Measurements from ENCODE around the gene TRIO.

TRIO gene

DNA sequence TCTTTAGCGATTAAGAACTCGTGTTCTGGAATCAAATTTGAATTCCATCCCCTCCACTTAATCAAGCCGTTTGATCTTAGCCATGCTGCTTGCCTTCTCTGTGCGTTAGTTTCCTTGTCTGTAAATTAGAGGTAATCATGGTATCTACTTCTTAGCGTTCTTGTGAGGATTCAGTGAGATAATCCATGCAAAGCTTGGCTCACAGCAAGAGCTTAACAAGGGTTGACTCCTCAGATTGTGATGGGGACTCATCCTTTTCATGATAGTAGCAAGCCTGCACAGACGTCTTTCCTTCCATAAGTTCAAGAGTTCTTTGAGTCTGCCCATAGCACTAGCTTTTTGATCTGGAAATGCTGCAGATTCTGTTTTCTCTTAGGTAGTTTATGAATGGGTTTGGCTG is 72.8 kb downstream of the TRIO start:
- no peak overlapping the region for H3K27ac ChIP-seq (ENCODE audit: low read depth, low read length)
- no peaks in the 10 kb centered on the region for H3K27me3 ChIP-seq (ENCODE audit: control insufficient read depth, insufficient read depth, low read length)
- no peak overlapping the region for H3K9ac ChIP-seq (ENCODE audit: low read length)

DNA sequence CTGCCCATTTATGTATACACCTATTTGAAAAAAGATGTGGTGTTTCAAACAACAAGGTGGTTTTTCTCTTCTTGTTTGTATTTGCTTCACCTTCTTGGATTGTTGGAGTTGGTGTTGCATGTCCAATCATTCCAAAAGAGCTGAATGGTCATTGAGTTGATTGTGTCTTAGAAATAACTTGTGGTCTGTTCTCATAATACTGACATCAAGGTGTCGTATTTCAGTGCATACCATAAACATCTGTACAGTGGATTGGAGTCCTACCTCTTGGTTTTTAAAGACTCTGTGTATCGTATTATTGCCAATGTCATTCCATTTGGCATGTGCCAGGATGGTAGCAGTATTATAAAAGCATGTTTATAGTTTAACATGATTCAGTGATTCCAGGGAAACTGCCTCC is 73.2 kb downstream of the TRIO start:
- no peaks in the 10 kb centered on the region for H3K36me3 ChIP-seq (ENCODE audit: control insufficient read depth, insufficient read depth, low read length)

More for the DNA sequence above, 72.8 kb downstream of the TRIO start:
- Histone ChIP-seq H3K36me3 (ENCODE audit: control insufficient read depth, insufficient read depth, low read length) (no peaks in the 10 kb centered on the region), H3K4me3 (ENCODE audit: low read length) (no peak overlapping the region), H3K4me1 (ENCODE audit: control insufficient read depth, insufficient read depth, low read length) (peaks cover 60% of the 10 kb centered on the region)

DNA sequence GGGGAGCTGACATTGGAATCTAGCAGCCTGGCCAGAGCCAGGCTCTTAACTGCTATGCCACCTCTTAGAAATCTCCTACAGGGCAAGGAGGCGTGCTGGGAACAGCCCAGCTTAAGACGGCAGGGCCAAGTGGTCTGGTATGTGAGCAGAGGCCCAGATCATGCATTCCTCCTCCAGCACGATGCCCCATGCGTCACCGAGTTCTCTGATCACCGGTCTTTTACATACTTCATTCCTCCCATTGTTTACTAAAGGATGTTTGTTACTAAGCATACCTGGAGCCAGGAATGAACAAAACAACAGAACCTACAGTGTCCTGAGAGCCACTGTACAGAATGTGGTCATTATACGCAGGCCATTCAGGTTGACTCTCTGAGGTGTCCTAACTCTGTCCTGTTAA is 73.8 kb downstream of the TRIO start:
- H3K4me1 ChIP-seq (ENCODE audit: control insufficient read depth, insufficient read depth, low read length) = peaks cover 61% of the 10 kb centered on the region
- H3K27me3 ChIP-seq (ENCODE audit: control insufficient read depth, insufficient read depth, low read length) = no peaks in the 10 kb centered on the region
- no peaks in the 10 kb centered on the region for H3K36me3 ChIP-seq (ENCODE audit: control insufficient read depth, insufficient read depth, low read length)
- no peak overlapping the region for H3K4me3 ChIP-seq (ENCODE audit: low read length)
- no peak overlapping the region for H3K9ac ChIP-seq (ENCODE audit: low read length)
- peak overlapping the region; percentile 70 for H3K27ac ChIP-seq (ENCODE audit: low read depth, low read length)

More for the DNA sequence above, 73.2 kb downstream of the TRIO start:
- Histone ChIP-seq H3K27me3 (ENCODE audit: control insufficient read depth, insufficient read depth, low read length) (no peaks in the 10 kb centered on the region), H3K4me3 (ENCODE audit: low read length) (no peak overlapping the region), H3K27ac (ENCODE audit: low read depth, low read length) (peak overlapping the region; percentile 70), H3K4me1 (ENCODE audit: control insufficient read depth, insufficient read depth, low read length) (peaks cover 62% of the 10 kb centered on the region), H3K9ac (ENCODE audit: low read length) (no peak overlapping the region)

DNA sequence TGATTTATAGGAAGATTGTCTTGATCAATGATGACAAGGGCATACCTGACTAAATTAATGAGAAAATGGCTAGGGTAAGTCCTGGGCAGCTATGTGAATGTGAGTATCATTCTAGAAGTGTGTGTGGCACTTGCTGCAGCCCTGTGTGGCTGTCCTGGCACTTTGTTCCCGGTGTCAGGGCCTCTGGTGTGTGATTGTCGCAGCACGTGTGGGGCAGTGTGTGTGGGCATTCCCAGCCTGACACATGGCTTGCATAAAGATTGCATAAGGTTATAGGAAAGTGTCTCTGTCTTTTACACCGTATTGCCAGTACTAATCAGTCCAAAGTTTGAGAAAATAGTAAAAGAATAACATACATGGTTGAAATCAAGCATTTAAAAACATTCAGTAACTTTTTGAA is 74.4 kb downstream of the TRIO start:
- H3K9ac ChIP-seq (ENCODE audit: low read length) = no peak overlapping the region
- H3K27ac ChIP-seq (ENCODE audit: low read depth, low read length) = peak overlapping the region; percentile 70
- no peak overlapping the region for H3K4me3 ChIP-seq (ENCODE audit: low read length)
- H3K4me1 ChIP-seq (ENCODE audit: control insufficient read depth, insufficient read depth, low read length) = peaks cover 55% of the 10 kb centered on the region
- H3K36me3 ChIP-seq (ENCODE audit: control insufficient read depth, insufficient read depth, low read length) = no peaks in the 10 kb centered on the region
- no peaks in the 10 kb centered on the region for H3K27me3 ChIP-seq (ENCODE audit: control insufficient read depth, insufficient read depth, low read length)

DNA sequence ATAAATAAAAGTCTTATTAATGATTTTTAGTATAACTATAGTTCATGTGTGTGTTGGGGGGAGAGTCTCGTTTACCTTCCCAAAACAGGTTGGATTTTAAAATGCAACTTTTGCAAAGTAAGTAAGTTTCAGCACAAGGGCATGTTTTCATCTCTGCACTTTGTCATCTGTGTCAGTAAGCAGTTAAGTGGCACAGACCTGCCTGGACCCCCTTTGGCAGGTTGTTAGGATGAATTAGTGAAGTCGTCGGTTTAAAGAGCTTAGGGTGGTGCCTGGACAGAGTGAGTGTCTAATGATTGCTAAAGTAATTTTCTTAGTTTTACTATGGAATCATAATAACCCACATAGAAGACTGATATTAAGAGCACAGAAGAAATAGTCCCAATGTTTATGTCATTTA is 74.9 kb downstream of the TRIO start:
- Histone ChIP-seq H3K36me3 (ENCODE audit: control insufficient read depth, insufficient read depth, low read length) (no peaks in the 10 kb centered on the region), H3K4me1 (ENCODE audit: control insufficient read depth, insufficient read depth, low read length) (peaks cover 51% of the 10 kb centered on the region), H3K27me3 (ENCODE audit: control insufficient read depth, insufficient read depth, low read length) (no peaks in the 10 kb centered on the region), H3K4me3 (ENCODE audit: low read length) (no peak overlapping the region), H3K27ac (ENCODE audit: low read depth, low read length) (peak overlapping the region; percentile 46), H3K9ac (ENCODE audit: low read length) (no peak overlapping the region)

DNA sequence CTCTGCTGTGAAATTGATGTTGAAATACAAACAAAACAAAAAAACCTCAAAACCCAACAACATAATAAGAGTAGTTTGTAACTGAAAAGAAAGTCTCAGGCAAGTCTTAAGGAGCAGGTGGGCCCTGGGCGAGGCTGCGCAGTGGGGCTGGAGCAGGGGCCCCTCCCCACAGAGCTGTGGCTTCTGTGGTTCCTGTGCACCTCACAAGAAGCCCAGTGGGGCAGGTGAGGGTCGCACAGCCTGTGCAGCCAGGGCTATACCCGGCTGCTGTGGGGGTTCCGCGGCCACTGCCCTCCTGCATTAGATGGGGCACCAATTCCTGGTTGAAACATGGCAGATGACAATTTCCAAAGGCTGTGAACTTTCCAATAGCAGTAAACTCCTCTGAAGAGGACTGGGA is 75.3 kb downstream of the TRIO start:
- H3K4me1 ChIP-seq (ENCODE audit: control insufficient read depth, insufficient read depth, low read length) = peaks cover 52% of the 10 kb centered on the region
- H3K9ac ChIP-seq (ENCODE audit: low read length) = no peak overlapping the region
- peak overlapping the region; percentile 46 for H3K27ac ChIP-seq (ENCODE audit: low read depth, low read length)

DNA sequence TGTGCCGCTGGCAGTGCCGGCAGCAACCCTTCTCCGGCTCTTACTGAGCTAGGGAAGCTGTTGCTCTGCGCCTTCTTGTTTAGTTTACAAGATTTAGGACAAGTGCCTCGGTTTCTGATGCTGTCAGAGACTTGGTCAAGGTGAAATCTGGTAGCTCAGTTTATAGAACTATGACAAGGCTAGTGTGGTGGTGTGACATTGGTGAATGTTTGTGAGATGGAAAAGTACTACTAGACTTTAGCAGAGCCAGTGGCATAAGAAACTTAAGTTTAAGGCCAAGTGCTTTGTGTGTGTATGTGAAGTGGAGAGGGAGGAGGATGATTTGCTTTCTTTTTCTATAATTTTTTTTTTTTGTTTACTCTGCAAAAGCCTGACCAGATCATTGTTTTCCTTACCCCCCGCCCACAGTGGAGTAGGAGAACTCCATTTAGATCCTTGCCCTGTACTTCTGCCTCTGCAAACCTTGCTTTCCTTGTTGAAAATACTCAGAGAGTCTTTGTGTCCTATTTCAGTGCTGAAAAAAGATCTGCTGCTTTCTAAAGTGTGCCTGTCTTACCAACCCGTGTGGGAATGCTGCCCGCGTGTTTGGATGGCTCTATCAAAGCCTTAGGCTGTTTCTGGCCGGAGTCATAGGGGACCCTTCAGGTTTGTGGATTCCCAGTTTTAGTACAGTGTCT is 75.9 kb downstream of the TRIO start:
- peak overlapping the region; percentile 34 for H3K4me3 ChIP-seq (ENCODE audit: low read length)
- H3K9ac ChIP-seq (ENCODE audit: low read length) = no peak overlapping the region
- no peaks in the 10 kb centered on the region for H3K36me3 ChIP-seq (ENCODE audit: control insufficient read depth, insufficient read depth, low read length)
- no peaks in the 10 kb centered on the region for H3K27me3 ChIP-seq (ENCODE audit: control insufficient read depth, insufficient read depth, low read length)
- peak overlapping the region; percentile 46 for H3K27ac ChIP-seq (ENCODE audit: low read depth, low read length)
- peaks cover 50% of the 10 kb centered on the region for H3K4me1 ChIP-seq (ENCODE audit: control insufficient read depth, insufficient read depth, low read length)

More for the DNA sequence above, 75.3 kb downstream of the TRIO start:
- H3K27me3 ChIP-seq (ENCODE audit: control insufficient read depth, insufficient read depth, low read length) = no peaks in the 10 kb centered on the region
- H3K36me3 ChIP-seq (ENCODE audit: control insufficient read depth, insufficient read depth, low read length) = no peaks in the 10 kb centered on the region
- peak overlapping the region; percentile 10 for H3K4me3 ChIP-seq (ENCODE audit: low read length)

DNA sequence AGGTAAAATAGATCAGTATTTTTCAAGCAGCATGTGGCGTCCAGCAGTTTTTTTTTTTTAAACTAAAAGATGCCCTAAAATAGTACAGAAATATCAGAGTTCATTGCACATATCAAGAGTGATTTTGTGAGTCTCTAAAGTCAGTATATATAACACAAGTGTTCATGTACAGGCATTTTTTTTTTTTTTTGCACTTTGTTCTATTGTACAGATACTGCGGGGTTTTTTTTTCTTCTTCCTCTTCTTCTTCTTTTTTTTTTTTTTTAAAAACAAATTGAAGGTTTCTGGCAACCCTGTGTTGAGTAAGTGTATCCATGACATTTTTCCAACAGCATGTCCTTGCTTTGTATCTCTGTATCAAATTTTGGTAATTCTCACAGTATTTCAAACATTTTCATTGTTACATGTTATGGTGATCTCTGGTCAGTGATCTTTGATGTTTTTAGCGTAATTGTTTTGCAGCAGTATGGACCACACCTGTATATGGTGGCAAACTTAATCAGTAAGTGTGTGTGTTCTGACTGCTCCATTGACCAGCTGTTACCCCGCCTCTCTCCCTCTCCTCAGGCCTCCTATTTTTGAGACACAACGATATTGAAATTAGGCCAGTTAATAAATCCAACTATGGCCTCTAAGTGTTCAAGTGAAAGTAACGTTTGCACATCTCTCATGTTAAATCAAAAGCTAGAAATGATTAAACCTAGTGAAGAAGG is 76.8 kb downstream of the TRIO start:
- Histone ChIP-seq H3K4me1 (ENCODE audit: control insufficient read depth, insufficient read depth, low read length) (peaks cover 48% of the 10 kb centered on the region), H3K4me3 (ENCODE audit: low read length) (peak overlapping the region; percentile 34), H3K9ac (ENCODE audit: low read length) (no peak overlapping the region), H3K27ac (ENCODE audit: low read depth, low read length) (peak overlapping the region; percentile 62), H3K27me3 (ENCODE audit: control insufficient read depth, insufficient read depth, low read length) (no peaks in the 10 kb centered on the region), H3K36me3 (ENCODE audit: control insufficient read depth, insufficient read depth, low read length) (no peaks in the 10 kb centered on the region)

DNA sequence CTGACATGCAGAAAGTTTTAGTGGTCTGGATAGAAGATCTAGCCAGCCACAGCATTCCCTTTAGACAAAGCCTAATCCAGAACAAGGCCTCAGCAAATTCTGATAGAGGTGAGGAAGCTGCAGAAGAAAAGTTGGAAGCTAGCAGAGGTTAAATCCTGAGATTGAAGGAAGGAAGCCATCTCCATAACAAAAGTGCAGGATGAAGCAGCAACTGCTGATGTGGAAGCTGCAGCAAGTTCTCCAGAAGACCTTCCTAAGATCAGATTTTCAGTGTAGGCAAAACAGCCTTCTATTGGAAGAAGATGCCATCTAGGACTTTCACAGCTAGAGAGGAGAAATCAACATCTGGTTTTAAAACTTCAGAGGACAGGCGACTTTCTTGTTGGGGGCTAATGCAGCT is 77.5 kb downstream of the TRIO start:
- Histone ChIP-seq H3K9ac (ENCODE audit: low read length) (no peak overlapping the region), H3K36me3 (ENCODE audit: control insufficient read depth, insufficient read depth, low read length) (no peaks in the 10 kb centered on the region), H3K27me3 (ENCODE audit: control insufficient read depth, insufficient read depth, low read length) (no peaks in the 10 kb centered on the region), H3K4me3 (ENCODE audit: low read length) (no peak overlapping the region), H3K4me1 (ENCODE audit: control insufficient read depth, insufficient read depth, low read length) (peaks cover 48% of the 10 kb centered on the region), H3K27ac (ENCODE audit: low read depth, low read length) (no peak overlapping the region)

DNA sequence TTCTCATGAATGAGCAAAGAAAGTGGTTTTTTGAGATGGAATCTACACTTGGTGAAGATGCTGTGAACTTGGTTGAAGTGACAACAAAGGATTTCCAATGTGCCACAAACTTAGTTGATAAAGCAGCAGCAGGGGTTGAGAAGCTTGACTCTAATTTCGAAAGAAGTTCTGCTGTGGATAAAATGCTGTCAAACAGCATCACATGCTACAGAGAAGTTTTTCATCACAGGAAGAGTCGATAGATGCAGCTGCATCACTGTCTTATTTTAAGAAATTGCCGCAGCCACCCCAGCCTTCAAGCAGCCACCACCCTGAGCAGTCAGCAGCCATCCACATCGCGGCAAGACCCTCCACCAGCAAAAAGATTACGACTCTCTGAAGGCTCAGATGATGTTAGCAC is 78.6 kb downstream of the TRIO start:
- Histone ChIP-seq H3K4me1 (ENCODE audit: control insufficient read depth, insufficient read depth, low read length) (peaks cover 39% of the 10 kb centered on the region), H3K4me3 (ENCODE audit: low read length) (no peak overlapping the region), H3K27me3 (ENCODE audit: control insufficient read depth, insufficient read depth, low read length) (no peaks in the 10 kb centered on the region), H3K36me3 (ENCODE audit: control insufficient read depth, insufficient read depth, low read length) (no peaks in the 10 kb centered on the region), H3K9ac (ENCODE audit: low read length) (no peak overlapping the region), H3K27ac (ENCODE audit: low read depth, low read length) (no peak overlapping the region)

DNA sequence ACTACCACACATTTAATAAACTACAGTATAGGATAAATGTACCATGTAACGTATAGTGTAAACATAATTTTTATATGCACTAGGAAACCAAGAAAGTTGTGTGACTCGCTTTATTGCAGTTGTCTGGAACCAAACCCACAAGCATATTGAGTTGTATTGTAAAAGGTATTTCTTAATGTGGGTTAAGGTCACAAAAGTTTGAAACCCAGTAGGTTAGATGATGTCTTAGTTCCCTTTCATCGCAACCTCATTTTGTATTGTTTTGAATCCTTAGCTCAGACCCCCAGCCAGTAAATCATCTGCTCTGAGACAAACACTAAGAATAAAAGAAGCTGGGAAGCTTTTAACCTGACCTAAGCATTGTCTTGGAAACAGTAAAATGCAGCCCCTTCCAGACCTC is 79.1 kb downstream of the TRIO start:
- Histone ChIP-seq H3K27me3 (ENCODE audit: control insufficient read depth, insufficient read depth, low read length) (no peaks in the 10 kb centered on the region), H3K36me3 (ENCODE audit: control insufficient read depth, insufficient read depth, low read length) (no peaks in the 10 kb centered on the region), H3K4me3 (ENCODE audit: low read length) (no peak overlapping the region), H3K27ac (ENCODE audit: low read depth, low read length) (no peak overlapping the region), H3K9ac (ENCODE audit: low read length) (no peak overlapping the region), H3K4me1 (ENCODE audit: control insufficient read depth, insufficient read depth, low read length) (peaks cover 34% of the 10 kb centered on the region)

DNA sequence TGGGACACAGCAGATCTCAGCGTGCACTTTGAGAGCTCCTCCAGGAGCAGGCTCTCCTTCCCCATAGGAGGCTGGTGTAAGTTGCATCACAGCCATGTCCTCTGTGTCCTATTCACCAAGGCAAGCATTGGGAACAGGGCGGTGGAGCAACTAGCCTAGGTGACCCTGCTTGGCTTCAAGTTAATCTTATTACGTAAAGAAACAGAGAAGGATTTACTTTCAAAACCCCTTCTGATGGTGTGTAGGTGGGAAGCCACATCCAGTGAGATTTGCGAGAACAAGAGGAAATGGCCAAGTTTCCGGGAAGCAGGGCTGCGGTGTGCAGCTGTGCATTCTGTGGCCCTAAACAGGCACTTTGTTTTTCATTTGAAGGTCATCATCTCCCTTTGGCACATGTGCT is 80.2 kb downstream of the TRIO start:
- Histone ChIP-seq H3K27ac (ENCODE audit: low read depth, low read length) (no peak overlapping the region), H3K4me3 (ENCODE audit: low read length) (no peak overlapping the region), H3K4me1 (ENCODE audit: control insufficient read depth, insufficient read depth, low read length) (peaks cover 22% of the 10 kb centered on the region)

More for the DNA sequence above, 80.2 kb downstream of the TRIO start:
- Histone ChIP-seq H3K27me3 (ENCODE audit: control insufficient read depth, insufficient read depth, low read length) (no peaks in the 10 kb centered on the region), H3K36me3 (ENCODE audit: control insufficient read depth, insufficient read depth, low read length) (no peaks in the 10 kb centered on the region), H3K9ac (ENCODE audit: low read length) (no peak overlapping the region)

All from rectal smooth muscle tissue (tissue), 1 donor.